Measurements from ENCODE around the gene COL5A1. TPM values are rescaled to one million over a fixed set of nuclear protein-coding genes. Genes with fewer than 3 reads are reported as not detected.
A peak's percentile ranks its signal among the peaks of the same experiment; 100 is the strongest.
"Not testable (repeated sequence)": the region's sequence is repeated elsewhere in the genome, so short reads cannot be mapped to it uniquely, and the experiment has no call there.

Gene COL5A1
- polyA plus RNA-seq, 3 donors = 81.2 to 128 (median 113) TPM

DNA sequence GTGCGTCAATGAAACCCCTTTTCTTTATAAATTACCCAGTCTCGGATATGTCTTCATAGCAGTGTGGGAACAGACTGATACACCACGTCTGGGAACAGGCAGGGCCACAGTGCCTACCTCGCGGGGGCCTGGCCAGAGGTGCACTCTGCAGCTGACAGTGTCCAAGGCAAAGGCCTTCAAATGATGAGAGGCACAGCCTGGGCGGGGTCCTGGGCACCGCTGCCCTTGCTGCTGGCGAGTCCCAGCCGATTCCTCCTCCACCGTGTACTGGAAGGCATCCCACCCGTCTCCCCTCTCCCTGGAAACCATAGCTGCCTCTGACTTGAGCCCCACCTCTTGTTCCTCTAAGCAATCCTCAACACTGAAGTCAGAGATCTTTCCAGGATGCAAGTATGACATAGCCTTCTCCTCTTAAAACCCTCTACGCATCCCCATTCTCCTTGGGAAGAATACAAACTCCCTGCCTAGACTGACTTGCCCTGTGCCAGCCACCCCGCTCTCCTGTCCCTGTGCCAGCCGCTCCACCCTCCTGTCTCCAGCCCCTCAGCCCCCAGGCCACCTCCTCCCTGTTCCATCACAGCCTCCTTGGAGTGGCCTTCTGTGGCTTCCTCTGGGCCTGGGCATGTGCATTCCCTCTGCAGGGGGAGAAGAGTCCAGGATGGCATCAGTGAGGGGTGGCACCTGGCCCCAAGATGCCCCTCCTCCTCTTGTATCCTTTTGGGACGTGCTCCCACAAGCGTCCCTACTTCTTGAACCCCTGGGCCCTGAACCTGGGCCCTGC, 8.1 kb upstream of the COL5A1 start:
- no peak for DNase-seq (ENCODE audit: extremely low read depth in 1 of 11, low read depth in 9 of 11, low spot score in 4 of 11)

DNA sequence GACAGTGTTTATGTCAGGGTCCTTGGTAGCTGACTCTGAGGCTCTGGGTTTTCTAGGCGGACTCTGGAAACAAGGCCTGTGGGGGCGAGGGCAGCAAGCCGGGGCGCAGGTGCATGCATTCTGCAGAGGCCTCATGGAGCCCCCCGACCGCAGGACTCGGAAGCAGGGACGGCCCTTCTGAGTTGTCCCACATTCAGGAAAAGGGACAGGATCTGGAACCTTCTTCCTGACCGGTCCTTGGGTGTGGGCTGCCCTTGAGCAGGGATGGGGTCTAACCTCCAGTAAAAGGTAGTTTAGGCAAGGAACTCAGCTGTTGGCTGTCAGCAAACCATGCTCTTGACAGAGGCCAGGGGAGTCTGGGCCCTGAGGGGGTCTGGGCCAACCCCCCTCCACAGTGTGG, 7.4 kb upstream of the COL5A1 start:
- DNase-seq (ENCODE audit: extremely low read depth in 1 of 11, low read depth in 9 of 11, low spot score in 4 of 11) = no peak

DNA sequence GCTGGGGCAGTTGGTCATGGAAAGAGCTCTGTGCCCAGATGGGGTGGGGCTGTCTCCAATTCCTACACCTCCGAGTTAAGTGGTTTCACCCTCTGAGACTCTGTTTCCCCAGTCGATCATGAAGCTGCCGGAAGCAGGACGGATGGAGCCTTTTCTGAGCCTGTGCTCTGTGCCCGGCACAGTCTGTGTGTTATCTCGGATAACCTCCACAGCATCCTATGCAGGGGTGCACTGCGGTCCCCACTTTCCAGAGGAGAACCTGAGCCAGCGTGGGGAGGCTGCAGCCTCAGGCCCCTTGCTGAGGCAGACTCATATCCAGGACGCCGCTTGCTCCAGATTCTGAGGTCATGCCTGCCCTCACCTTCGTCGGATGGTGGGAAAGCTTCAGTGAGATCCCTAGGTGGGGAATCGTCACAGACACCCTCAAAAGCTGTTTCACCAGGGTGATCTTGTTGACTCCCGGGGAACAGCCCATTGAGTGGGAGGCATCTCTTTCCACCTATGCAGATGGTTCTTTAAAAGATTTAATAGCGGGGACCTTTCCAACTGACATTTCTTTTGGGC, 6.9 kb upstream of the COL5A1 start:
- DNase-seq (ENCODE audit: extremely low read depth in 1 of 11, low read depth in 9 of 11, low spot score in 4 of 11) = no peak

GRCh38 chr9:134635351-134636148, 6.1 kb upstream of the COL5A1 start:
- DNase-seq (ENCODE audit: extremely low read depth in 1 of 11, low read depth in 9 of 11, low spot score in 4 of 11) = no peak

- DNase-seq (ENCODE audit: extremely low read depth in 1 of 11, low read depth in 9 of 11, low spot score in 4 of 11) = no peak
Observed at GRCh38 chr9:134636149-134636507, 5.5 kb upstream of the COL5A1 start.

DNA sequence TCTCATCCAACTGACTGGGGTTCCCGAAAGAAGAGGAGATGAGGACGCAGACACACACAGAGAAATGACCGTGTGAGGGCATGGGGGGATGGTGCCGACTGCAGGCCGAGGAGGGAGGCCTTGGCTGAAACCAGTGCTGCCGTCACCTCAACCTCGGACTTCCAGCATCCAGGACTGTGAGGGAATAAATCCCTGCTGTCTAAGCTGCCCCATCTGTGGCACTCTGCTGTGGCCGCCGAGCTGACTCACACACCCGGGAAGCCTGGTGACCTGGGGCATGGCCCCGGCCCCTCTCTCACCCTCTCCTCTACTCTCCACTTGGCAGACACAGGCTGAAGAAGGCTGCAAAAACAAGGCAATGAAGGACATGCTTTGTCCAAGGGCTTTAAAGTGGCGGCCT, 4.4 kb upstream of the COL5A1 start:
- no peak for DNase-seq (ENCODE audit: extremely low read depth in 1 of 11, low read depth in 9 of 11, low spot score in 4 of 11)

GRCh38 chr9:134637696-134638501, 3.7 kb upstream of the COL5A1 start:
- DNase-seq (ENCODE audit: extremely low read depth in 1 of 11, low read depth in 9 of 11, low spot score in 4 of 11) = no peak

DNA sequence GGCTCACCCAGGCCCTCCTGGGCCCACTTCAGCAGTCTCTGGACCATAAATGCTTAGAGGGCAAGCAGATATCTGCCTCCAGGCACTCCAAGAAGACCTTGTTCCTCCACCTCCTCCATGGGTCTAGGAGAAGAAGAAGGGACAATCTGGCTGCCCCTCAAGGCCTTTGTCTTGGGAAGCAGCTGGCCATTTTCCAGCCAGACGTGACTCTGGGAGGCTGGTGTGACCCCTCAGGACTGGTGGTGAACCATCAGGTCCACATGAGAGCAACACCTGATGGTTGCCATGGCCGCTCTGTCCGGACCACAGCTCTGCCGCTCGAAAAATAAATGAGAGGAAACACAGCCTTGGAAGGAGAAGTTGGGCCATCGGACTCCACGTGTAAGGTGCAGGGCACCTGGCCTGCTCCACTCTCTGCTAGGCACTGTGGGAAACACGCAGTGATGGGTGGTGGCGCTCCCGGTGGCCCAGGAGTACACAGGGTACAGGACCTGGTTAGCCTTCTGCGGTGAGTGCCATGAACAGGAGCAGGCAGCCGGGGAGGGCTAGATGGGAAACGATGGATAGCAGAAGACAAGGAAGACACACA, 3.0 kb upstream of the COL5A1 start:
- no peak for DNase-seq (ENCODE audit: extremely low read depth in 1 of 11, low read depth in 9 of 11, low spot score in 4 of 11)

DNA sequence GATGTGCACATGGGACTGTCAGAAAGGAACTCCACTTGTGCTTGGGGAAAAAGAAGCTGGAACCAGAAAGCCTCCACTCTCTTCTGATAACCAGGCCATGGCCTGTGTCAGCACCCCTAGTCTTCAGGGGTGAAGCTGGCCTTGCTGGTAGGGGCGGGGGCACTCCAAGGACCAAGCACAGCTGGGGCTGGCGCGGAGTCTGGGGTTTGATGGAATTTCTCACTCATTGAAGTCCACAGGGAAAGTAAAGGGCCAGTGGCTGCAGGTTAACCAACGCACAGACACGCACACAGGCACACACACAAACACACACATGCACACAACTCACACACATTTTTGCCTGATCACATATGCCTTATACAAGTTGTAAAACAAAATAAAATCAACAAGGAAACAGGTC, 1.6 kb upstream of the COL5A1 start:
- DNase-seq (ENCODE audit: extremely low read depth in 1 of 11, low read depth in 9 of 11, low spot score in 4 of 11) = no peak

DNA sequence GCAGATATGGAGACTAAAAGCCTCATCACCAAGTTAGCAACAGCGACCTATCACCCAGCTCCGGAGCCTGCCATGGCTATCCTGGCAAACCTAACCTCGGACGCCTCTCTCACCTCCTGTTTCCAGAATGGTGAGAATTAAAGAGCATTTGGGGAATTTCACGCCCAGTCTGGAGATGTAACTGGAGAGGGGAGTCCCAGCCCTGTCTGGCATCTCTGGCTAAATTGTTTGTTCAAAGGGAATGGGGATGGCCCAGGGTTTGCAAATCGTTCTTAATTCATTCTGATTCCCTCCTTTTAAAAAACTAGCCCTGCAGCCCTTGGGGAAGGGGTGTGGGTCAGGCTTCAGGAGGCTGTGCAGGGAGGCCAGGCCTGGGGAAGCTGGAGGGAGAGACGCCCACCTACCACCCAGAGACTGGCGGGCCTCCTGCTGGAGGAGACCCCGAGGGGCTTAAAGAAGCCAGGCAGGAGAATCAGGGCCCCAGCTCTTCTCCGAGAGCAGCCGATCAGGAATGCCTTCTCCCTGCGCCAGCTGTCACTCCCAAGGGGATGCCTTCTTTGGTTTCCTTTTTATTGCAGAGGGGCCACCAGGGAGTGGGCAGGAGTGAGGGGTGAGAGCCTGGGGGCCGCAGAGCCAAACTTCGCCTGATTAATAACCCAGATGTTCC, 964 bp upstream of the COL5A1 start:
- DNase-seq (ENCODE audit: extremely low read depth in 1 of 11, low read depth in 9 of 11, low spot score in 4 of 11) = no peak

- DNase-seq (ENCODE audit: extremely low read depth in 1 of 11, low read depth in 9 of 11, low spot score in 4 of 11) = no peak
Observed at GRCh38 chr9:134641990-134642384, 384 bp downstream of the COL5A1 start.

- DNase-seq (ENCODE audit: extremely low read depth in 1 of 11, low read depth in 9 of 11, low spot score in 4 of 11) = peak in 4 of 11 donors; percentile 56 to 65 (median 62)
Observed at GRCh38 chr9:134642385-134643181, 980 bp downstream of the COL5A1 start.

- DNase-seq (ENCODE audit: extremely low read depth in 1 of 11, low read depth in 9 of 11, low spot score in 4 of 11) = no peak
Observed at GRCh38 chr9:134643222-134643671, 1.6 kb downstream of the COL5A1 start.

DNA sequence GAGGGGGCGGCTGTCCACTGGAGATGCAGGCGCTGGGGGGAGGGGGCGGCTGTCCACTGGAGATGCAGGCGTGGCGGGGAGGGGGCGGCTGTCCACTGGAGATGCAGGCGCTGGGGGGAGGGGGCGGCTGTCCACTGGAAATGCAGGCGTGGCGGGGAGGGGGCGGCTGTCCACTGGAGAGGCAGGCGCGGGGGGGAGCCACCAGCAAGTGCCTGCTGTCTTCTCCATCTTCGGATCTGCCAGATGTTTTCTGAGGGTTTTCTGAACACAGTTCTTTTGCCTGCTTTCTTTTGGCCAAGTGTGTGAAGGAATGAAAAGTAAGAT, 2.8 kb downstream of the COL5A1 start:
- not testable (repeated sequence) for DNase-seq (ENCODE audit: extremely low read depth in 1 of 11, low read depth in 9 of 11, low spot score in 4 of 11)

DNA sequence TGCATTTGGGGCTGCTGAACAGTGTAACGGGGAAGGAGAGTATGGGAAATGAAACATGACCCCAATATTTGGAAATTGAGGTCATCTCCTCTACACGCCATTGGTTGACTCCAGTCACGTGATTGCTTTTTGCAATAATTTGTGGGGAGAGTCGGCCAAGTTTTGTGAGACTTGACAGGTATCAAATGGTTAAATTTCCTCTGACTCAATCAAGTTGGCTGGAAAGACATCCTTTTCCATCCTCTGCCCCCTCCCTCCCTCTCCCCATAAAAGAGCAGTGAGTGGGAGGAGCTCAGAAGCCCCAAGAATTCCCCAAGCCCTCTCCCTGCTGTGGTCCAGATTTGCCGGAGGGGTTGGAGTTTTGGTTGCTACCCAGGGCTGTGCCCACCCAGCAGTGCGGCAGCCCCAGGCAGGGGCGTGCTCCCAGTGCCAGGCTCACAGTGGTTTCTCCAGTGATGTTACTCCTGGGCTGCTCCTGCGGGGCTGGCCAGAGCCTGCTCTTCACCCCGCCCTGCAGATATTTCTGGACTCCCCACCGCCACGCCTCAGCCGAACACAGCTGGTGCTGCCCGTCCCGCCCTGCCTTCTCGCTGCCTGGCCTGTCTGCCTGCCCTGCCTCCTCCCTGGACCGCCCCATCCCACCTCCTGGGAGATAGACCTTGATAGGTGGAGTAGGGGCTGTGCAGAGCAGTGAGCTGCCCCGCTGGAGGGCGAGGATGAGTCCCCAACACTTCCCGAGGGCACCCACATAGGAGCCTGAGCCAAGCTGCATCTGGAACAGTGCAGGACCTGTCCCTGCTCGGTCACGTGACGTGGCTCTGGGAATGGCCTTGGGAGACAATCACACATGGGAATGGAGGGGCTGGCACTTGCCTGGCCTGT, 3.4 kb downstream of the COL5A1 start:
- peak in 9 of 11 donors; percentile 58 to 80 (median 69) for DNase-seq (ENCODE audit: extremely low read depth in 1 of 11, low read depth in 9 of 11, low spot score in 4 of 11)

GRCh38 chr9:134645607-134646365, 4.2 kb downstream of the COL5A1 start:
- no peak for DNase-seq (ENCODE audit: extremely low read depth in 1 of 11, low read depth in 9 of 11, low spot score in 4 of 11)
